Measurements from ENCODE around the gene CTDSP1. TPM values are rescaled to one million over a fixed set of nuclear protein-coding genes. Genes with fewer than 3 reads are reported as not detected.

The CTDSP1 gene
- total RNA-seq, 1 experiment from 2014 or later, result 52.3 TPM

DNA sequence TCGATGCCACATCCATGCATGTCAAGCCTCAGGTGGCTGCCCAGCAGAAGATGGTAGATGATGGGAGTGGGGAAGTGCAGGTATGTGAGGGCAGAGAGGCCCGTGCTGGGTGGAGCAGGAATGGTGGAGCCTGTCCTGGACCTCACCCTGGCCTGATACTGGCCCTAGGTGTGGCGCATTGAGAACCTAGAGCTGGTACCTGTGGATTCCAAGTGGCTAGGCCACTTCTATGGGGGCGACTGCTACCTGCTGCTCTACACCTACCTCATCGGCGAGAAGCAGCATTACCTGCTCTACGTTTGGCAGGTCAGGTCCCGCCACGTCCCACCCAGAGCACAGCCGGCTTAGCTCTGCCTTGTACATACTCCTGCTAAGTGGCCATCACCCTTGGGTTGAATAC lies 32.2 kb downstream of the CTDSP1 start:
- no peak overlapping the region for H2BK20ac ChIP-seq (ENCODE audit: low read depth, low read length, poor library complexity, severe bottlenecking)
- WGBS (ENCODE audit: extremely low coverage, insufficient read length, low lambda C conversion rate), result no CpG with 5 or more reads among the region's 10 CpGs
- H4K5ac ChIP-seq (ENCODE audit: insufficient read length, low read depth, low read length), result no peak overlapping the region
- H3K79me1 ChIP-seq (ENCODE audit: insufficient read depth, low read depth, low read length, poor library complexity, severe bottlenecking), result no peaks in the 10 kb centered on the region
- no peak overlapping the region for H3T11ph ChIP-seq (ENCODE audit: low read length)
- TF ChIP-seq, protein P1, sequence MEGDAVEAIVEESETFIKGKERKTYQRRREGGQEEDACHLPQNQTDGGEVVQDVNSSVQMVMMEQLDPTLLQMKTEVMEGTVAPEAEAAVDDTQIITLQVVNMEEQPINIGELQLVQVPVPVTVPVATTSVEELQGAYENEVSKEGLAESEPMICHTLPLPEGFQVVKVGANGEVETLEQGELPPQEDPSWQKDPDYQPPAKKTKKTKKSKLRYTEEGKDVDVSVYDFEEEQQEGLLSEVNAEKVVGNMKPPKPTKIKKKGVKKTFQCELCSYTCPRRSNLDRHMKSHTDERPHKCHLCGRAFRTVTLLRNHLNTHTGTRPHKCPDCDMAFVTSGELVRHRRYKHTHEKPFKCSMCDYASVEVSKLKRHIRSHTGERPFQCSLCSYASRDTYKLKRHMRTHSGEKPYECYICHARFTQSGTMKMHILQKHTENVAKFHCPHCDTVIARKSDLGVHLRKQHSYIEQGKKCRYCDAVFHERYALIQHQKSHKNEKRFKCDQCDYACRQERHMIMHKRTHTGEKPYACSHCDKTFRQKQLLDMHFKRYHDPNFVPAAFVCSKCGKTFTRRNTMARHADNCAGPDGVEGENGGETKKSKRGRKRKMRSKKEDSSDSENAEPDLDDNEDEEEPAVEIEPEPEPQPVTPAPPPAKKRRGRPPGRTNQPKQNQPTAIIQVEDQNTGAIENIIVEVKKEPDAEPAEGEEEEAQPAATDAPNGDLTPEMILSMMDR (conservative IDR thresholded peaks at IDR 0.05), result no peak
- no peak overlapping the region for H2AFZ ChIP-seq (ENCODE audit: low read length)
- DNase-seq, result no peak
- H3K27me3 Mint-ChIP-seq (ENCODE audit: low read depth), result peaks cover 1% of the 10 kb centered on the region
- no peak overlapping the region for H3K4me2 ChIP-seq (ENCODE audit: insufficient read depth, insufficient read length, low read length)
- H3K36me3 Mint-ChIP-seq (ENCODE audit: insufficient read depth in 1 of 3, low read depth in 3 of 3), result peaks cover 0 to 4% (median 0%) of the 10 kb centered on the region in 3 experiments; a peak in 1 of 7 replicates
- no peaks in the 10 kb centered on the region for H3K9me3 ChIP-seq (ENCODE audit: control insufficient read depth, low read depth, low read length)
- H3K4ac ChIP-seq (ENCODE audit: low read depth, low read length), result no peak overlapping the region
- H3K9me3 Mint-ChIP-seq, result no peaks in the 10 kb centered on the region
- H3K9ac ChIP-seq (ENCODE audit: extremely low read depth, insufficient read length, low read length), result no peak overlapping the region
- no peak overlapping the region for H4K8ac ChIP-seq (replicated peaks; ENCODE audit: insufficient read length, low read depth, low read length)
- no peaks in the 10 kb centered on the region for H3K4me1 ChIP-seq (ENCODE audit: insufficient read depth, low read length)
- no peak overlapping the region for H2BK120ac ChIP-seq (ENCODE audit: low read depth, low read length, poor library complexity, severe bottlenecking)
- H3K4me3 Mint-ChIP-seq, result no peak overlapping the region
- no peak overlapping the region for H3K27ac Mint-ChIP-seq
- H4K91ac ChIP-seq (ENCODE audit: insufficient read length, low read depth, low read length), result no peak overlapping the region
- no peak overlapping the region for H2BK5ac ChIP-seq (ENCODE audit: insufficient read length, low read length)
- no peaks in the 10 kb centered on the region for H3K27me3 ChIP-seq (ENCODE audit: insufficient read depth, low read length)
- H3K23me2 ChIP-seq (ENCODE audit: insufficient read length, low read depth, low read length, poor library complexity, severe bottlenecking), result no peaks in the 10 kb centered on the region
- H3K79me2 ChIP-seq (ENCODE audit: insufficient read depth, low read length), result no peaks in the 10 kb centered on the region
- no peak overlapping the region for H3K14ac ChIP-seq (ENCODE audit: insufficient read depth, low read length)
- H2AK5ac ChIP-seq (ENCODE audit: insufficient read length, low read length), result no peak overlapping the region
- no peak overlapping the region for H3K18ac ChIP-seq (ENCODE audit: insufficient read length, low read depth, low read length)
- H3K56ac ChIP-seq (ENCODE audit: insufficient read length, low read depth, low read length), result no peak overlapping the region
- H2BK15ac ChIP-seq (ENCODE audit: low read depth, low read length), result no peak overlapping the region
- H3K4me1 Mint-ChIP-seq, result peaks cover 2 to 3% of the 10 kb centered on the region in 2 experiments; a peak in 1 of 4 replicates
- H2BK12ac ChIP-seq (ENCODE audit: insufficient read length, low read depth, low read length), result no peak overlapping the region
- H4K20me1 ChIP-seq (ENCODE audit: control insufficient read depth, insufficient read depth, insufficient read length), result no peaks in the 10 kb centered on the region
- H3K23ac ChIP-seq (ENCODE audit: insufficient read length, low read depth, low read length), result no peak overlapping the region
- no peak overlapping the region for H3K27ac ChIP-seq (ENCODE audit: insufficient read length, low read depth, low read length)

All from H9 (cell line).